GM19099 (cell line): ENCODE results near the gene KLF17.

Experiments used
- POLR2A ChIP-seq: IDR thresholded peaks from 3 replicates; pipeline ENCODE4 v1.6.1; 2011; ENCODE audit warnings: low read depth; ENCODE audit not compliant: insufficient read length; ENCODE audit errors: extremely low read depth

The KLF17 gene

GRCh38 chr1:44174630-44175029, 56.0 kb downstream of the KLF17 start:
- no peak for TF ChIP-seq POLR2A
